ENCODE data around the gene QPCTL.

The QPCTL gene

GRCh38 chr19:45668342-45668871, 24.1 kb upstream of the QPCTL start:
- TF ChIP-seq POLR2A (IDR thresholded peaks at IDR 0.05; ENCODE audit: extremely low read depth, insufficient read length) (no peak), MYC (IDR thresholded peaks at IDR 0.05; ENCODE audit: low read depth, low read length) (no peak)
- TF ChIP-seq, protein P1, sequence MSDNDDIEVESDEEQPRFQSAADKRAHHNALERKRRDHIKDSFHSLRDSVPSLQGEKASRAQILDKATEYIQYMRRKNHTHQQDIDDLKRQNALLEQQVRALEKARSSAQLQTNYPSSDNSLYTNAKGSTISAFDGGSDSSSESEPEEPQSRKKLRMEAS (IDR thresholded peaks at IDR 0.05; ENCODE audit: low read depth, low read length): no peak
- TF ChIP-seq, protein P2, sequence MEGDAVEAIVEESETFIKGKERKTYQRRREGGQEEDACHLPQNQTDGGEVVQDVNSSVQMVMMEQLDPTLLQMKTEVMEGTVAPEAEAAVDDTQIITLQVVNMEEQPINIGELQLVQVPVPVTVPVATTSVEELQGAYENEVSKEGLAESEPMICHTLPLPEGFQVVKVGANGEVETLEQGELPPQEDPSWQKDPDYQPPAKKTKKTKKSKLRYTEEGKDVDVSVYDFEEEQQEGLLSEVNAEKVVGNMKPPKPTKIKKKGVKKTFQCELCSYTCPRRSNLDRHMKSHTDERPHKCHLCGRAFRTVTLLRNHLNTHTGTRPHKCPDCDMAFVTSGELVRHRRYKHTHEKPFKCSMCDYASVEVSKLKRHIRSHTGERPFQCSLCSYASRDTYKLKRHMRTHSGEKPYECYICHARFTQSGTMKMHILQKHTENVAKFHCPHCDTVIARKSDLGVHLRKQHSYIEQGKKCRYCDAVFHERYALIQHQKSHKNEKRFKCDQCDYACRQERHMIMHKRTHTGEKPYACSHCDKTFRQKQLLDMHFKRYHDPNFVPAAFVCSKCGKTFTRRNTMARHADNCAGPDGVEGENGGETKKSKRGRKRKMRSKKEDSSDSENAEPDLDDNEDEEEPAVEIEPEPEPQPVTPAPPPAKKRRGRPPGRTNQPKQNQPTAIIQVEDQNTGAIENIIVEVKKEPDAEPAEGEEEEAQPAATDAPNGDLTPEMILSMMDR (IDR thresholded peaks at IDR 0.05; ENCODE audit: low read depth, low read length): no peak
- peak; percentile 29 for DNase-seq (ENCODE audit: low read depth)
- H3K4me3 ChIP-seq (ENCODE audit: low read depth, low read length): peak overlapping the region; percentile 54

- no peak overlapping the region for H3K4me3 ChIP-seq (ENCODE audit: low read depth, low read length)
- TF ChIP-seq MYC (IDR thresholded peaks at IDR 0.05; ENCODE audit: low read depth, low read length): no peak
- no peak for TF ChIP-seq POLR2A (IDR thresholded peaks at IDR 0.05; ENCODE audit: extremely low read depth, insufficient read length)
- TF ChIP-seq, protein P1 (IDR thresholded peaks at IDR 0.05; ENCODE audit: low read depth, low read length): no peak
- TF ChIP-seq, protein P2 (IDR thresholded peaks at IDR 0.05; ENCODE audit: low read depth, low read length): no peak
- peak; percentile 27 for DNase-seq (ENCODE audit: low read depth)
These were observed 21.6 kb upstream of the QPCTL start for GRCh38 chr19:45670670-45671453.

GRCh38 chr19:45674946-45675345, 17.5 kb upstream of the QPCTL start:
- no peak for DNase-seq (ENCODE audit: low read depth)
- TF ChIP-seq, protein P1 (IDR thresholded peaks at IDR 0.05; ENCODE audit: low read depth, low read length): no peak
- TF ChIP-seq MYC (IDR thresholded peaks at IDR 0.05; ENCODE audit: low read depth, low read length) (no peak), POLR2A (IDR thresholded peaks at IDR 0.05; ENCODE audit: extremely low read depth, insufficient read length) (no peak)
- TF ChIP-seq, protein P2 (IDR thresholded peaks at IDR 0.05; ENCODE audit: low read depth, low read length): no peak
- H3K4me3 ChIP-seq (ENCODE audit: low read depth, low read length): no peak overlapping the region

- TF ChIP-seq, protein P2 (IDR thresholded peaks at IDR 0.05; ENCODE audit: low read depth, low read length): no peak
- TF ChIP-seq, protein P1 (IDR thresholded peaks at IDR 0.05; ENCODE audit: low read depth, low read length): no peak
- TF ChIP-seq POLR2A (IDR thresholded peaks at IDR 0.05; ENCODE audit: extremely low read depth, insufficient read length) (no peak), MYC (IDR thresholded peaks at IDR 0.05; ENCODE audit: low read depth, low read length) (no peak)
- H3K4me3 ChIP-seq (ENCODE audit: low read depth, low read length): no peak overlapping the region
- DNase-seq (ENCODE audit: low read depth): no peak
These were observed 15.6 kb upstream of the QPCTL start for GRCh38 chr19:45676851-45677263.

GRCh38 chr19:45677351-45678230, 14.9 kb upstream of the QPCTL start:
- peak; percentile 35 for DNase-seq (ENCODE audit: low read depth)
- H3K4me3 ChIP-seq (ENCODE audit: low read depth, low read length): no peak overlapping the region
- TF ChIP-seq MYC (IDR thresholded peaks at IDR 0.05; ENCODE audit: low read depth, low read length) (no peak), POLR2A (IDR thresholded peaks at IDR 0.05; ENCODE audit: extremely low read depth, insufficient read length) (no peak)
- TF ChIP-seq, protein P2 (IDR thresholded peaks at IDR 0.05; ENCODE audit: low read depth, low read length): no peak
- TF ChIP-seq, protein P1 (IDR thresholded peaks at IDR 0.05; ENCODE audit: low read depth, low read length): no peak

Data from NB4 (cell line).